ENCODE measurements around the gene AGO3.

AGO3 gene

DNA sequence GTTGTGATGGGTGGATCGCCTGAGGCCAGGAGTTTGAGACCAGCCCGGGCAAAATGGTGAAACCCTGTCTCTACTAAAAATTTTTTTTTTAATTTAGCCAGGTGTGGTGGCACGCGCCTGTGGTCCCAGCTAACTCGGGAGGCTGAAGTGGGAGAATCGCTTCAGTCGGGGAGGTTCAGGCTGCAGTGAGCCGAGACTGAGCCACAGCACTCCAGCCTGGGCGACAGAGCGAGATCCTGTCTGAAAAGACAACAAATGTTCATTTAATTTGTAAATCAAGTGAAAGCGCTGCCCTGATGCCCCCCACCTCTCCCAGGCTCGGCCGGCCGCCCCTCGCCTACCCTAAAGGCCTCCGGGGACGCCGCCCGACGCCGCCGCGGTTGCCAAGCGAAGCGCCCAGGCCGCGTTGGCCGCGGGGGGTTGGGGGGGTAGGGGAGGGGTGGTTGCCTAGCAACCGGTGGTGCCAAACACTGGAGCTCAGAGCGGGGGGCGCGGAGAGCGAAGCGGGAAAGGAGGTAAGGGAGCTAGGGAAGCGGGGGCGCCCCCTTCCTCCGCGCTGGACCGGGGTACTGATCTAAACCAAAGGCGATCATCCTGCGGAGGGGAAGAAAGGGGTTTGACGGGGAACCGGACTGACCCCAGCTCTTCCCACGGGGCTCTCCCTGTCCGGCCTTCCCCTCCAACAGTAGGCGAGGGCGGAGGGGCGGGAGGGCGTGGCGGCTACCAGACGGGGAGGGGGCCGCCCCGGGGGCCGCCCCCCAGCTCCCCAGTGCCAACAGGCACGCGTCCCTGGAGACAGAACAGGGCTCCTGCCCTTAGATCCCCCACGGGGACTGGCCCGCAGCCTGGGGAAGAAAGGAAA, 153.0 kb downstream of the AGO3 start, which contains the start of gene TEKT2:
TEKT2 (plus strand) TSS at position 460 of the 862 bp plus-strand sequence. CDS start 828 bp downstream, outside the sequence.
- peak in 6 of 14 donors; percentile 26 to 70 (median 44) for DNase-seq

DNA sequence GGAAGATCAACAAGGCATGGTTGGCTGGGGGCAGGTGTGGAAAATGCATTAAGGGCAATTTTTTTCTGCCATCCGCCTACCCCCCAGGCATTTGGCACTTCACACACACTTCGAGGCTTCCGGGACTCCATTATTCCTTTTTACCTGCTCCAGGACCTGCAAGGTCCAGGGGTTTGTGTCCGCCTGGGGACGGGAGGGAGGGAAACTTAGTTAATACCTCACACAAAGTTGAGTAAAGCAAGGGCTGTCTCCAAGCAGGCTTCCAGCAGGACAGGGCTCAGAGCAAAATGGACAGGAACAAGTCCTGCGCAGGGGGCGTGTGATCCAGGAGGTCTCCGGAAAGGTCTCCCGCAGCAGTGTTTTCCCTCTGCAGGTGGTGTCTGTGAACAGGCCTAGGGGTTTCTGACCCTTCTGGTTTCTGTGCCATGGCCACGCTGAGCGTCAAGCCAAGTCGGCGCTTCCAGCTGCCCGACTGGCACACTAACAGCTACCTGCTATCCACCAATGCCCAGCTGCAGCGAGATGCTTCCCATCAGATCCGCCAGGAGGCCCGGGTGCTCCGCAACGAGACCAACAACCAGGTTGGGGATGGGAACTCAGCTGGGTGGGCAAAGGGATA, 153.7 kb downstream of the AGO3 start:
- no peak for DNase-seq

DNA sequence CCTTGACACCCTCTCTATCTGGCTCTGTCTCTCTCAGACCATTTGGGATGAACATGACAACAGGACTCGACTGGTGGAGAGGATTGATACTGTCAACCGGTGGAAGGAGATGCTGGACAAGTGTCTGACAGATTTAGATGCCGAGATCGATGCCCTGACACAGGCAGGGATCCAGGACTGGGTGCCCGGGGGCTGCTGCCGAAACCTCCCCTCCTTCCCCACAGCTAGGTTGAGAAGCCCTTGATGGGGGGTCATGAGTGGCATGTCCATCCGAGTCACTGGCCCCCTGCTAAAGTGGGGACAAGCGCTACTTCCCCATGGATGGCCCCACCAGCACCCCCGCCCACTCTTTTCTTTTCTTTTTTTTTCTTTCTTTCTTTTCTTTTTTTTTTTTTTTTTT, 154.2 kb downstream of the AGO3 start:
- DNase-seq, result no peak

DNA sequence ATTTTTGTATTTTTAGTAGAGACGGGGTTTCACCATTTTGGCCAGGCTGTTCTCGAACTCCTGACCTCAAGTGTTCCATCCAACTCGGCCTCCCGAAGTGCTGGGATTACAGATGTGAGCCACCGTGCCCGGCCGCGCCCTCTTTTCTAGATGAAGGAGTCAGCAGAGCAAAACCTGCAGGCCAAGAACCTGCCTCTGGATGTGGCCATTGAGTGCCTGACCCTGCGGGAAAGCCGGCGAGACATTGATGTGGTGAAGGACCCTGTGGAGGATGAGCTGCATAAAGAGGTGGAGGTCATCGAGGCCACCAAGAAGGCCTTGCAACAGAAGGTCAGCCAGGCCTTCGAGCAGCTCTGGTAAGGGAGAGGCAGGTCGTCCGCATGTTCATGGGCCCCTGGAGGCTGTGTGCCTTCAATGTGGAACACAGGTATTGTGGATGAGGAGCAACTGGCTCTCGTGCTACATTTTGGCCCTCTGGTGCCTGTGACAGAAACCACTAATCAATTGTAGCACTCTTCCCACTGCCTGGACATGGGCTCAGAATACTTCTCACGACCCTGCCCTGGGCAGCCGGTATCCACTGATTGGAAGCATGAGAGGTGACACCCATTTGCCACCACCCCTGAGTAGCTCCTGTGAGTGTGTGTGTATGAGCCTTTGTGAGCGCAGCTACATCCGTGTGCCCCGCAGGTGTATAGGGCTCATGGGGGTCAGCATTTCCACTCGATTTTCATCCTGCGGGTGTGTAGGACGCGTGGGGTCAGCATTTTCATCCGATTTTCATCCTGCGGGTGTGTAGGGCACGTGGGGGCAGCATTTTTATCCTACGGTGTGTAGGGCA, 155.0 kb downstream of the AGO3 start:
- DNase-seq, result no peak

DNA sequence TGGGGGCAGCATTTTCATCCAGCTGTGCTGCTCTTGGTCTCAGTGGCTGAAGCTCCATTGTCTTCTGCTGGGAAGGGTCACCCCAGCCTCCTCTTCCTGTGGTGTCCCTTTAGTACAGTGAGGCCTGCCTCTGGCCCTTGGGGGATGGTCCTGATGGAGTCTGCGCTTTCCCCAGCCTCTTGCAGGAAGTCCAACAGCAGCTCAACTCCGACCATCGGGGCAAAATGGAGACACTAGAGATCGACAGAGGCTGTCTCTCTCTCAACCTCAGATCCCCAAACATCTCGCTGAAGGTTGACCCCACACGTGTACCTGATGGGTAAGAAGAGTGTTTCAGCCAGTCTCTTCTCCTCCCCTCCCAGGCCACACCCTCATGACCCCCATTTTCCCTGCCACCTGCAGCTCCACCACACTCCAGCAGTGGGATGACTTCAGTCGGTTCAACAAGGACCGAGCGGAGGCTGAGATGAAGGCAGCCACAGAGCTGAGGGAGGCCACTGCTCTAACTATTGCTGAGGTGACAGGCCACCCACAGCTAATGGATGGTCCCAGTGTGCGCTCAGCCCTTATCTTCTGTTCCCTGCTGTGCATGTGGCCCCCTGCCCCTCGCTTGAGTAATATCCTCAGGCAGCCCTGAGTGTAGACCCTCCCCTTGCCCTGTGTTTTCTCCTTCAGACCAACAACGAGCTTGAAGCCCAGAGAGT, 155.8 kb downstream of the AGO3 start:
- no peak for DNase-seq

DNA sequence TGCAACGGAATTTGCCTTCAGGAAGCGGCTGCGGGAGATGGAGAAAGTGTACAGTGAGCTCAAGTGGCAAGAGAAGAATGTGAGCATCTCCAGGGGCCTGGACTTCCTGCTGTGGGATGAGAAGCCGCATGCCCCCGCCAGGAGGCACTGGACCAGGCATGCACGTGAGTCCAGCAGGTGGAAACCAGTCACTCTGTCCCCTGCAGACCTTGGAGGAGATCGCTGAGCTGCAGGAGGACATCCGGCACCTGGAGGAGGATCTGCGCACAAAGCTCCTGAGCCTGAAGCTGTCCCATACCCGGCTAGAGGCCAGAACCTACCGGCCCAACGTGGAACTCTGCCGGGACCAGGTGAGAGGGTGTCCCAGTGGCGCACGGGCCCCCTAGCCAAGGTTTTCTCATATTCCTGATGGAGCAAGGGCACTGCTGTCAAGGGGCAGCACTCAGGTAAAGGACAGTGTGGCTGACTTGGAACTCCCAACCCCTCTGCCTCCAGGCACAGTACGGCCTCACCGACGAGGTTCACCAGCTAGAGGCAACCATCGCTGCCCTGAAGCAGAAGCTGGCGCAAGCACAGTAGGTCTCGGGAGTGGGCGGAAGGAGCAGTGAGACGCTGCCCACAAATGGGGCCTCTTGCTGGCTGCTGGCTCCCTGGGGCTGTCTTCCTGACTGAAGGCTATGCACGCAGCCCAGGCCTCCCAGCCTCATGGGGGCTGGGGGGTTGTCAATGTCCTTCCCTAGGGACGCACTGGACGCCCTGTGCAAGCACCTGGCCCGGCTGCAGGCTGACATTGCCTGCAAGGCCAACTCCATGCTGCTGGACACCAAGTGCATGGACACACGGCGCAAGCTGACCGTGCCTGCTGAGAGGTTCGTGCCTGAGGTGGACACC, 156.6 kb downstream of the AGO3 start:
- no peak for DNase-seq

DNA sequence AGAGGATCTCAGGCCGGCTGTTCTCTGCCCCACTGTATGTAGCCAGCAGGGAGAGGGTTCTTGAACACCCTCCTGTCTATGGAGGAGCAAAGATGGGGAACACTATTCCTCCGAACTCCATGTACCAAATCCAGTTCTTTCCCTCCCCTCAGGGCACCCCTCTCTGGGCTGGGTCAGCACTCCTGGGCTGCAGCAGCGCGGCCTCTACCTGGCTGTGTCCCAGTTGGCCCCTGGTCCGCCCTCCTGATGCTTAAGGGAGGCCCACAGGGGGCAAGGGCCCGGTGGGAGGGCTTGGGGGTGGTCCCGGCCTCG, 157.3 kb downstream of the AGO3 start:
- DNase-seq, result no peak

DNA sequence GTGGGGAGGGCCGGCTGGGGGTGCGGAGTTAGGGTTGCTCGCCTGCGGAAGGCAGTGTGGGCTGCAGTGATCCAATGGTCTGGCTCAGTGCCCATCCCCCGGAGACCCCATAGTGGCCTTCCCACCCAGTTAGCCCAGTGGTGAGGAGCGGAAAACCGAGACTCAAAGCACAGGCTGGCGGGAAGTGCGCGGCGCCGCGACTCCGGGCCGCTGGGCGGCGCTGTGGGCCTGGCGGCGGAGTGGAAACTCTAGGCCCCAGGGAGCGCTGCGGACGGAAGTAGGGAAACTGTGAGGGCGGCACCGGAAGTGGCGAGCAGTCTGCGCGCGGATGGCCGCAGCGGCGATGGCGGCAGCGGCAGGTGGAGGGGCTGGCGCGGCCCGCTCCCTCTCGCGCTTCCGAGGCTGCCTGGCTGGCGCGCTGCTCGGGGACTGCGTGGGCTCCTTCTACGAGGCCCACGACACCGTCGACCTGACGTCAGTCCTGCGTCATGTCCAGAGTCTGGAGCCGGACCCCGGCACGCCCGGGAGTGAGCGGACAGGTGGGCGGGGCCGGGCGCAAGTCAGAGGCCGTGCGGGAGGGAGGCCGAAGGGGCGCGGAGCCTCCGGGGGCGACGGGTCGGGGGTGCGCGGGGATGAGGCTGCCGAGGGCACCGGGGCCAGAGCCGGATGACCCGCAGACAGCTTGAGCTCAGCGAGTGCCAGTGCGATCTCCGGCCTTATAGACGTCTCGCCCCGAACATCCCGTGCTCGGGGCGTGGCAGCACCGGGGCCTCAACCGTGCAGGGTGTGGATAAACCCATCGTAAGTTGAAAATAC, 157.9 kb downstream of the AGO3 start, which contains the start of gene ADPRS:
ADPRS (plus strand) TSS at position 316 of the 816 bp plus-strand sequence; CDS start at position 329, 13 bp downstream.
- DNase-seq, result peak in 13 of 14 donors; percentile 39 to 88 (median 81)

DNA sequence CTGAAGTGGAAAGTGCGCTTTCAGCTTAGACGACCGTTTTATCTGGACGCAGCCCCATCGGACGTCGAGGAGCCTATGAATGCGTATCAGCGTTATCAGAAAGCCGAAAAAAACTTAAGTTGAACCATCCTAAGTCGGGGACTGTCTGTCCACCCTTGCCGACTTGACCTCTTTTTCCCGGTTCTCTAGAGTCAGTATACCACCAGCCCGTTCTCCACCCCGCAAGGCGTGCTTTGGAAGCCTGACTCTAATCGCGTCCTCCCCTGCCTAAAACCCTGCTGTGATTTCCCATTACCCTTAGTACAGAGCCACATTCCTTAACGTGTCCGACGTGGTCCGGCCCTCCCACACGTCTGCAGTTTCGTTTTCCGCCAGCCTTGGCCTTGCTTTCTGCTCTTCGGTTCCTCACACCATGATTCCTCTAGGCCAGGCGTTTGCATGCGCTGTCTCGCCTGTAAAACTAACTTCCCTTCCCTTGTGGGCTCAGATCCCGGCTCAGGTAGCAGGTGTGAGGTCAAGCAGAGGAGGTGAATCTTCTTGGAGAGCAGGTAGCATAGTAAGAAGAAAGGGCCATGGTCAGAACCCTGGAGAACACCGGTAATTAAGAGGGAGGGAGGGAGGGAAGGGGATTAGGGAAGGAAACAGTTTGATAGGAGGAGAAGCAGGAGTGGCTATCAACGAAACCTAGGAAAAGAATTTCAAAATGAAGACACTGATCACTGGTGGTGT, 158.7 kb downstream of the AGO3 start:
- peak in 3 of 14 donors; percentile 27 to 36 (median 29) for DNase-seq

DNA sequence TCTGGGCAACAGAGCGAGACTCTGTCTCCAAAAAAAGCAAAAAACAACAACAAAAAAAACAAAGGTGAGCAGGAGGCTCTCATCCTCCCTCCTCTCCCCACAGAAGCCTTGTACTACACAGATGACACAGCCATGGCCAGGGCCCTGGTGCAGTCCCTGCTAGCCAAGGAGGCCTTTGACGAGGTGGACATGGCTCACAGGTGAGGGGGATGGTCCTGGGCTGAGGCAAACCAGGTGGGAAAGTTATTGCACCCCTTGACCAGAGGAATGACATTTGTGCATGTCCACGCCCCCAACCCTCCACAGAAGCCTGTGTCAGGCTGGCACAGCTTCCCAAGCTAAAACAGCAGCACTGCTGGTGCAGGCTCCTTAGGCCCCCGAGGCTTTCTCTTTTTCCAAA, 160.2 kb downstream of the AGO3 start:
- DNase-seq, result no peak

DNA sequence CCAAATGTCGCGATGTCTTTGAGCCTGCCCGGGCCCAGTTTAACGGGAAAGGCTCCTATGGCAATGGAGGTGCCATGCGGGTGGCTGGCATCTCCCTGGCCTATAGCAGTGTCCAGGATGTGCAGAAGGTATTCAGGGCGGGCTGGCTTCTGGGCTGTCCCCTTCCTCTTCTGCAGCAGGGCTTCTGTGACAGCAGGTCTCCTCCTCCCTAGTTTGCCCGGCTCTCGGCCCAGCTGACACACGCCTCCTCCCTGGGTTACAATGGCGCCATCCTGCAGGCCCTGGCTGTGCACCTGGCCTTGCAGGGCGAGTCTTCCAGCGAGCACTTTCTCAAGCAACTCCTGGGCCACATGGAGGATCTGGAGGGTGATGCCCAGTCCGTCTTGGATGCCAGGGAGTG, 160.8 kb downstream of the AGO3 start:
- no peak for DNase-seq

DNA sequence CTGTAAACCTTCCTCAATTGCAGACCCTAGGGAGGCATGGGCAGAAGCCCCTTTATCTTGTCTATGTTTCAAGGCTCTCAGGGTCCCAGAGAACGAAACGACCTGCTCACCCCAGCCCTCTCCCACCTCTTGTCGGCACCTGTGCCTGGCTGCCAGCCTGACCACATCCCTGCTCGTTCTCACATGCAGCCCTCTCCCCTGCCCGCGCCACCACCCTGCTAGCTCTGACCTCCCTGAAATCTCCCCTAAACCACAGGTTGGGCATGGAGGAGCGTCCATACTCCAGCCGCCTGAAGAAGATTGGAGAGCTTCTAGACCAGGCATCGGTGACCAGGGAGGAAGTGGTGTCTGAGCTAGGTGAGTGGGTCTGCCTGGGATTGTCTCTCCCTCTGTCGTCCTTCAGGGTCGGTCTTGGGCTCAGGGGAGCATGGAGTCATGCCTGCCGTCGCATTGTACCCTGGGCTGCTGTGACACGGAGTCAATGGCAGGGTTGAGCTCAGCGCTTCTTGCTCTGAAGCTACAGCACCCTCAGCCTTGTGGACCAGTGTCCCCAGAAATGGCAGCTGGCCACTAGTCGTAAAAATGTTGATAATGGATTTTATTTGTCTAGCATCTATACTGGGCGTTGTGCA, 161.4 kb downstream of the AGO3 start:
- DNase-seq, result no peak

DNA sequence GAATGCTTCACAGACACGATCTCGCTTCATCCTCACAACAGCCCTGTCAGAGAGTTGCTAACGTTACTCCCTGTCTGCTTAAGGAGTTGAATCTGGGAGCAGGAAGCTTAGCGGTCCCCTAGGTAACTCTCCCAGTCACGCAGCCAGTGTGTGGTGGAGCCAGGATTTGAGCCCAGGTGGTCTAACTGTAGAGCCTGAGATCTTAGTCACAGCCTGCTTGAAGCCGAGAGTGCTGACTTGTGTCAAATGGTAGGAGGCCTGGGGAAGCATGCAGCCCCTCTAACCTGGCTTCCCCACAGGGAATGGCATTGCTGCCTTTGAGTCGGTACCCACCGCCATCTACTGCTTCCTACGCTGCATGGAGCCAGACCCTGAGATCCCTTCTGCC, 161.9 kb downstream of the AGO3 start:
- DNase-seq, result no peak

DNA sequence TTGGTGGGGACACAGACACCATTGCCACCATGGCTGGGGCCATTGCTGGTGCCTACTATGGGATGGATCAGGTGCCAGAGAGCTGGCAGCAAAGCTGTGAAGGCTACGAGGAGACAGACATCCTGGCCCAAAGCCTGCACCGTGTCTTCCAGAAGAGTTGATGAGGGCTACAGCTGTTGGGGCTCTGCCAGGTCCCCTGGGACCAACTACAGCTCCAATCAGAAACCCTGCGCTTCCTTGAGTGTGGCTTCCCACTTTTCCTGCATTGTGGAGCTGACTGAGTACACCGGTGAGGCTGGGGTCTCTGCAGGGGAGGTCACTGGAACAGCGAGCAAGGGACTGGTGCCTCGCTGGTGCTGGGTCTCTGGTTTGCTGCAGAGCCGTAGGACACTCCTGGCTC, 162.3 kb downstream of the AGO3 start:
- DNase-seq, result peak in 2 of 14 donors; percentile 30 to 42

DNA sequence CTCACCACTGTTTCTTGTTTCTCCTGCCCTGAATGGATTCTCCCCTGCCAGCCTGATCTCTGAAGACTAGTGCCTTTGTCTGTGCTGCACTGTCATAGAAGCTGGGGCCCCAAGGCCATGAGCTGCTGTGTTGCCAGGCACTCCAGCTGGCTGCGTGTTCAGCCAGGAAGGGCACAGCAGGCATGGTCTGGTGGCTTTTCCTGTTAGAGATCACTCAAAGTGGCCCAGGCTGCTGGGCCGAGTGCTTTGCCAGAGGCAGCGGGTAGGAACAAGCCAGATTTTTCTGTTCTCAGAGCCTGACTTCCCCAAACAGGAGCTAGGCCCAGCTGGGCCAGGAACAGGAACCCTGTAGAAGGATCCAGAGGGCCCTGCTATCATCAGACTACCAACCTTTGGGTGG, 163.0 kb downstream of the AGO3 start:
- peak in 12 of 14 donors; percentile 46 to 91 (median 82) for DNase-seq

DNA sequence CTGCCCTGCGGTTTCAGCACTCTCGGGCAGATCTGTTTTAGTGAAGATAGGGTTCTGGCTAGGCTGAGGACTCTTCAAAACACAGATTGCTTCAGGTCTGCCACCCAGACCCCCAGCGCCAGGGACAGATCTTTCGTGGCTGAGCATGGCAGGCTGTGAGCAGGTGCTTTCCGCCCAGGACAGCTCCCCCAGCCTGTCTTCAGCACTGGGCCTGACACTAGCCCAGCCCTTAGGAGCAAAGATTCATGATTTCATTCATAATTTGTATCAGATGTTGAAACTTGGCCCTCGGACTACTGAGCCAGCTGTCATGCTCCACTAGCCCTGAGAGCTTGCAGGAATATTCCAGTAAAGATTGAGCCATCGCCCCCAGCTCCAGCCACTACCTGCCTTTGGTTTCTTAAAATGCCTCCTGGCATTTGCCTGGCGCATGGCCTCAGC, 163.7 kb downstream of the AGO3 start:
- DNase-seq, result peak in 1 of 14 donors; percentile 28

DNA sequence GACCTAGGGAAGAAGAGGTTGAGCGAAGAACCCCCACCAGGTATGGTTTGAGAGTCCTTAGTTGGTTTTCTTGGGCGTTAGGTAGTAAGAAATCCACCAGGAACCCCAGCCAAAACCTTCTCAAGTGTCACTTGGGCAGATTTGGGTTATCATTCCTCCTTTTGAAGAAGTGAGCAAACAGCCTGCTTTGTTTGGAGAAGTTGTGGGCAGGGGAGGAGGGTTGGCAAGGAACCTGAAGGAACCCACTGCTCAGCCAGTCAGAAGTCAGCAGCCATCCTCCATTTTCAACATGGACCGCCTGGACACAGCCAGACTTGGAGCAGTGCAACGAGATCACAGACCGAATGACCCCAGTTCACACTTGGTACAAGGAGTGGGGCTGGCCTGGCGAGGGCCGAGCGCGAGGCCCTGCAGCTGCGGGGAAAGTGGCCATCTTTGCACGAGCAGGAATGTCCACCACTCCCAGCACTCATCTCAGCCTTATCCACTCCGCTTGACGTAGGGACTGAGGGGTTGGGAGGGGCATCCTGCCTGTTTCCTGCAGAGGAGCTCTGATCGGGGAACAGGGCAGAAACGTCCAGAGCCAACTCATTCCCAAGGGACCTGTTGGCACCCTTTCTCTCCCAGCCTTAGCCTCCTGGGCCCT, 165.0 kb downstream of the AGO3 start:
- DNase-seq, result peak in 1 of 14 donors; percentile 10
